ENCODE measurements around the gene XPNPEP2.

The XPNPEP2 gene

DNA sequence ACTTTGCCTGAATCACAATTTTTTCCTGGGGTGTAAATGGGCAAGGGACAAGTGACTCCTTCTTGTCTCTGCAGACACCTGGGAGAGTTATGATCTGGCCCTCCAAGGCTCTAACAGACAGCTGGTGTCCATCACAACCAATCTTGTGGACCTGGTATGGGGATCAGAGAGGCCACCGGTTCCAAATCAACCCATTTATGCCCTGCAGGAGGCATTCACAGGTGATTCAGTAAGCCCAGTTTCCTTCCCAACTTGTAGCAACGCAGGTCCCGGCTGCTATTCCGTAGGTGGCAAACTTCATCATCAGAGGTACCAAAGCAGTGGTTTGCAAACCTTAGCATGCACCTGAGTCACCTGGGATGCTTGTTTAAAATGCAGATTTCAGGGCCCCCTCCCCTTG lies 8.8 kb downstream of the XPNPEP2 start:
- Histone ChIP-seq H3K36me3 (ENCODE audit: control insufficient read depth in 2 of 2, insufficient read depth in 2 of 2, low read length in 2 of 2) (no peaks in the 10 kb centered on the region), H3K4me1 (ENCODE audit: control insufficient read depth in 2 of 2, insufficient read depth in 2 of 2, low read length in 2 of 2) (peaks cover 0 to 2% of the 10 kb centered on the region in 2 donors), H3K27me3 (ENCODE audit: control insufficient read depth in 2 of 2, insufficient read depth in 2 of 2, low read length in 2 of 2) (peaks cover 0 to 3% of the 10 kb centered on the region in 2 donors), H3K27ac (ENCODE audit: low read depth in 2 of 2, low read length in 2 of 2) (no peak overlapping the region), H3K9ac (ENCODE audit: low read depth in 1 of 2, low read length in 2 of 2) (no peak overlapping the region), H3K9me3 (ENCODE audit: control insufficient read depth in 2 of 2, low read length in 2 of 2) (no peaks in the 10 kb centered on the region), H3K4me3 (ENCODE audit: low read length in 2 of 2) (no peak overlapping the region)

- peaks cover 0 to 2% of the 10 kb centered on the region in 2 donors for H3K4me1 ChIP-seq (ENCODE audit: control insufficient read depth in 2 of 2, insufficient read depth in 2 of 2, low read length in 2 of 2)
- no peak overlapping the region for H3K4me3 ChIP-seq (ENCODE audit: low read length in 2 of 2)
- peaks cover 0 to 3% of the 10 kb centered on the region in 2 donors for H3K27me3 ChIP-seq (ENCODE audit: control insufficient read depth in 2 of 2, insufficient read depth in 2 of 2, low read length in 2 of 2)
- no peaks in the 10 kb centered on the region for H3K9me3 ChIP-seq (ENCODE audit: control insufficient read depth in 2 of 2, low read length in 2 of 2)
- no peak overlapping the region for H3K9ac ChIP-seq (ENCODE audit: low read depth in 1 of 2, low read length in 2 of 2)
- no peaks in the 10 kb centered on the region for H3K36me3 ChIP-seq (ENCODE audit: control insufficient read depth in 2 of 2, insufficient read depth in 2 of 2, low read length in 2 of 2)
- H3K27ac ChIP-seq (ENCODE audit: low read depth in 2 of 2, low read length in 2 of 2) = no peak overlapping the region
Observed at GRCh38 chrX:129748305-129748704, 9.5 kb downstream of the XPNPEP2 start.

DNA sequence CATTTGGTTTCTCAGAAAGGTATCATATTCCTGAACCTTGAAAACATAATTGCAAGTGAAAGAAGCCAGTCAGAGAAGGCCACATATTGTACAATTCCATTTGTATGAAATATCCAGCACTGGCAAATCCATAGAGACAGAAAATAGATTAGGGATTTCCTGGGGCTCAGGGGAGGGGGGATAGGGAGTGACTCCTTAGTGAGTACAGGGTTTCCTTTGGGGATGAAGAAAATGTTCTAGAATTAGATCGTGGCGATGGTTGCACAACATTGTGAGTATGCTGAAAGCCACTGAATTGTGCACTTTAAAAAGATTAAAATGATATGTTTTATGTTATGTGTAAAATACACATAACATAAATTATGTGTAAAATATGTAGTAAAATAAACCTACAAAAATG lies 10.3 kb downstream of the XPNPEP2 start:
- peaks cover 0 to 3% of the 10 kb centered on the region in 2 donors for H3K27me3 ChIP-seq (ENCODE audit: control insufficient read depth in 2 of 2, insufficient read depth in 2 of 2, low read length in 2 of 2)
- no peaks in the 10 kb centered on the region for H3K9me3 ChIP-seq (ENCODE audit: control insufficient read depth in 2 of 2, low read length in 2 of 2)
- H3K36me3 ChIP-seq (ENCODE audit: control insufficient read depth in 2 of 2, insufficient read depth in 2 of 2, low read length in 2 of 2) = no peaks in the 10 kb centered on the region
- H3K4me3 ChIP-seq (ENCODE audit: low read length in 2 of 2) = no peak overlapping the region
- H3K27ac ChIP-seq (ENCODE audit: low read depth in 2 of 2, low read length in 2 of 2) = no peak overlapping the region
- H3K9ac ChIP-seq (ENCODE audit: low read depth in 1 of 2, low read length in 2 of 2) = no peak overlapping the region
- H3K4me1 ChIP-seq (ENCODE audit: control insufficient read depth in 2 of 2, insufficient read depth in 2 of 2, low read length in 2 of 2) = peaks cover 0 to 2% of the 10 kb centered on the region in 2 donors

GRCh38 chrX:129750971-129751370 lies 12.2 kb downstream of the XPNPEP2 start:
- Histone ChIP-seq H3K4me1 (ENCODE audit: control insufficient read depth in 2 of 2, insufficient read depth in 2 of 2, low read length in 2 of 2) (peaks cover 0 to 2% of the 10 kb centered on the region in 2 donors), H3K27me3 (ENCODE audit: control insufficient read depth in 2 of 2, insufficient read depth in 2 of 2, low read length in 2 of 2) (peaks cover 0 to 3% of the 10 kb centered on the region in 2 donors), H3K27ac (ENCODE audit: low read depth in 2 of 2, low read length in 2 of 2) (no peak overlapping the region), H3K4me3 (ENCODE audit: low read length in 2 of 2) (no peak overlapping the region), H3K36me3 (ENCODE audit: control insufficient read depth in 2 of 2, insufficient read depth in 2 of 2, low read length in 2 of 2) (no peaks in the 10 kb centered on the region), H3K9me3 (ENCODE audit: control insufficient read depth in 2 of 2, low read length in 2 of 2) (no peaks in the 10 kb centered on the region), H3K9ac (ENCODE audit: low read depth in 1 of 2, low read length in 2 of 2) (no peak overlapping the region)

GRCh38 chrX:129754056-129755024 lies 15.6 kb downstream of the XPNPEP2 start:
- Histone ChIP-seq H3K27me3 (ENCODE audit: control insufficient read depth in 2 of 2, insufficient read depth in 2 of 2, low read length in 2 of 2) (no peaks in the 10 kb centered on the region), H3K4me3 (ENCODE audit: low read length in 2 of 2) (no peak overlapping the region), H3K27ac (ENCODE audit: low read depth in 2 of 2, low read length in 2 of 2) (no peak overlapping the region), H3K4me1 (ENCODE audit: control insufficient read depth in 2 of 2, insufficient read depth in 2 of 2, low read length in 2 of 2) (peaks cover 0 to 7% of the 10 kb centered on the region in 2 donors), H3K9me3 (ENCODE audit: control insufficient read depth in 2 of 2, low read length in 2 of 2) (no peaks in the 10 kb centered on the region), H3K9ac (ENCODE audit: low read depth in 1 of 2, low read length in 2 of 2) (no peak overlapping the region), H3K36me3 (ENCODE audit: control insufficient read depth in 2 of 2, insufficient read depth in 2 of 2, low read length in 2 of 2) (no peaks in the 10 kb centered on the region)

- Histone ChIP-seq H3K36me3 (ENCODE audit: control insufficient read depth in 2 of 2, insufficient read depth in 2 of 2, low read length in 2 of 2) (no peaks in the 10 kb centered on the region), H3K4me3 (ENCODE audit: low read length in 2 of 2) (no peak overlapping the region), H3K4me1 (ENCODE audit: control insufficient read depth in 2 of 2, insufficient read depth in 2 of 2, low read length in 2 of 2) (peaks cover 0 to 9% of the 10 kb centered on the region in 2 donors), H3K27ac (ENCODE audit: low read depth in 2 of 2, low read length in 2 of 2) (peak overlapping the region in 1 of 2 donors; percentile 16), H3K27me3 (ENCODE audit: control insufficient read depth in 2 of 2, insufficient read depth in 2 of 2, low read length in 2 of 2) (no peaks in the 10 kb centered on the region), H3K9ac (ENCODE audit: low read depth in 1 of 2, low read length in 2 of 2) (peak overlapping the region in 1 of 2 donors; percentile 24), H3K9me3 (ENCODE audit: control insufficient read depth in 2 of 2, low read length in 2 of 2) (no peaks in the 10 kb centered on the region)
Observed at GRCh38 chrX:129755779-129756650, 17.2 kb downstream of the XPNPEP2 start.

GRCh38 chrX:129759576-129760061 lies 20.8 kb downstream of the XPNPEP2 start:
- Histone ChIP-seq H3K27me3 (ENCODE audit: control insufficient read depth in 2 of 2, insufficient read depth in 2 of 2, low read length in 2 of 2) (no peaks in the 10 kb centered on the region), H3K9ac (ENCODE audit: low read depth in 1 of 2, low read length in 2 of 2) (no peak overlapping the region), H3K36me3 (ENCODE audit: control insufficient read depth in 2 of 2, insufficient read depth in 2 of 2, low read length in 2 of 2) (no peaks in the 10 kb centered on the region), H3K9me3 (ENCODE audit: control insufficient read depth in 2 of 2, low read length in 2 of 2) (no peaks in the 10 kb centered on the region), H3K4me1 (ENCODE audit: control insufficient read depth in 2 of 2, insufficient read depth in 2 of 2, low read length in 2 of 2) (peaks cover 0 to 9% of the 10 kb centered on the region in 2 donors), H3K4me3 (ENCODE audit: low read length in 2 of 2) (no peak overlapping the region), H3K27ac (ENCODE audit: low read depth in 2 of 2, low read length in 2 of 2) (no peak overlapping the region)

- no peak overlapping the region for H3K27ac ChIP-seq (ENCODE audit: low read depth in 2 of 2, low read length in 2 of 2)
Observed at GRCh38 chrX:129760155-129760554, 21.4 kb downstream of the XPNPEP2 start.

DNA sequence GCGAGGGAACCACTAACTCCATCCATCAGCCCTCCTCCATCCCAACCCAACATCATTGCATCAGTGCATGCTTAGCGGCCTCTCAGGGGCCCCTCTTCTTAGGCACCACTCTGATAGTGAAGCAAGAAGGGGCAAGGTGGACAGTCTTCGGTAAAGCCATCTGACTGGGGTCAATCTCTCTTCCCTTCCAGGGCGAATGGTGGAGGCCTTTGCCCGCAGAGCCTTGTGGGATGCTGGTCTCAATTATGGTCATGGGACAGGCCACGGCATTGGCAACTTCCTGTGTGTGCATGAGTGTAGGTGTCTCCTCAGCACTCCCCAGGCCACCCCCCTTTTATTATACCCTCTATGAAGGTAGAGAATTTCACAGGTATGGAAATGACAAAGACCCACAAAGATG lies 22.2 kb downstream of the XPNPEP2 start:
- H3K9ac ChIP-seq (ENCODE audit: low read depth in 1 of 2, low read length in 2 of 2) = no peak overlapping the region
- no peaks in the 10 kb centered on the region for H3K27me3 ChIP-seq (ENCODE audit: control insufficient read depth in 2 of 2, insufficient read depth in 2 of 2, low read length in 2 of 2)
- H3K4me1 ChIP-seq (ENCODE audit: control insufficient read depth in 2 of 2, insufficient read depth in 2 of 2, low read length in 2 of 2) = peaks cover 0 to 9% of the 10 kb centered on the region in 2 donors
- H3K27ac ChIP-seq (ENCODE audit: low read depth in 2 of 2, low read length in 2 of 2) = no peak overlapping the region
- H3K9me3 ChIP-seq (ENCODE audit: control insufficient read depth in 2 of 2, low read length in 2 of 2) = no peaks in the 10 kb centered on the region
- H3K4me3 ChIP-seq (ENCODE audit: low read length in 2 of 2) = no peak overlapping the region
- no peaks in the 10 kb centered on the region for H3K36me3 ChIP-seq (ENCODE audit: control insufficient read depth in 2 of 2, insufficient read depth in 2 of 2, low read length in 2 of 2)

More at GRCh38 chrX:129760155-129760554, 21.4 kb downstream of the XPNPEP2 start:
- H3K9me3 ChIP-seq (ENCODE audit: control insufficient read depth in 2 of 2, low read length in 2 of 2) = no peaks in the 10 kb centered on the region
- peaks cover 0 to 9% of the 10 kb centered on the region in 2 donors for H3K4me1 ChIP-seq (ENCODE audit: control insufficient read depth in 2 of 2, insufficient read depth in 2 of 2, low read length in 2 of 2)
- no peak overlapping the region for H3K4me3 ChIP-seq (ENCODE audit: low read length in 2 of 2)
- H3K36me3 ChIP-seq (ENCODE audit: control insufficient read depth in 2 of 2, insufficient read depth in 2 of 2, low read length in 2 of 2) = no peaks in the 10 kb centered on the region
- H3K27me3 ChIP-seq (ENCODE audit: control insufficient read depth in 2 of 2, insufficient read depth in 2 of 2, low read length in 2 of 2) = no peaks in the 10 kb centered on the region
- H3K9ac ChIP-seq (ENCODE audit: low read depth in 1 of 2, low read length in 2 of 2) = no peak overlapping the region

All from mucosa of rectum (tissue), 2 donors.